AG09309 (cell line): Measurements from ENCODE around the gene POLR2M.

Experiments
- DNase-seq: peaks from one replicate; pipeline ENCODE4 v3.0.0-alpha.2; 2010; ENCODE audit warnings: low read depth
- H3K4me3 ChIP-seq: 2 replicates; pipeline ENCODE4 v1.5.1; 2011; ENCODE audit warnings: mild to moderate bottlenecking, low read depth, low read length, moderate library complexity; ENCODE audit not compliant: control insufficient read depth
- TF ChIP-seq, protein P1 (sequence below): IDR thresholded peaks from 2 replicates; pipeline ENCODE4 v1.5.1; 2011; ENCODE audit warnings: mild to moderate bottlenecking, low read depth, low read length, inconsistent platforms; ENCODE audit not compliant: insufficient read depth, control insufficient read depth; ENCODE audit errors: missing control alignments

POLR2M gene

DNA sequence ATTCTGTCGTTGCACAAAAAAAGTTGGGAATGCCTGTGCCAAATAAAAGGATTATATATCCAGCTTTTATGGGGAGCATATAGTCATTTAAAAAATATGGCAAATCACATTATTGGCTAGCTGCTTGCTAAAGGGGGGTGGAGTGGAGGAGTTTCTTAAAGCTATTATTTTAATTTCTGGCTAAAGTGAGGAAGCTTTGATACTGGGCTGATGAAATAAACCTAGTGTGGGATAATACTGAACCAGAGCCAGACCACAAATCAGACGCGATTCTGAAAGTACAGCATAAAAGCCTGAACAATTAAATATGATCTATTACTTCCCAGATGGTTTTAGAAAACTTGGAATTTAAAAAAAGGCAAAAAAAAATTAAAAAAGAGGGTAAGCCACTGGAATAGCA is 14.4 kb downstream of the POLR2M start:
- DNase-seq, result no peak
- no peak overlapping the region for H3K4me3 ChIP-seq
- TF ChIP-seq, protein P1, sequence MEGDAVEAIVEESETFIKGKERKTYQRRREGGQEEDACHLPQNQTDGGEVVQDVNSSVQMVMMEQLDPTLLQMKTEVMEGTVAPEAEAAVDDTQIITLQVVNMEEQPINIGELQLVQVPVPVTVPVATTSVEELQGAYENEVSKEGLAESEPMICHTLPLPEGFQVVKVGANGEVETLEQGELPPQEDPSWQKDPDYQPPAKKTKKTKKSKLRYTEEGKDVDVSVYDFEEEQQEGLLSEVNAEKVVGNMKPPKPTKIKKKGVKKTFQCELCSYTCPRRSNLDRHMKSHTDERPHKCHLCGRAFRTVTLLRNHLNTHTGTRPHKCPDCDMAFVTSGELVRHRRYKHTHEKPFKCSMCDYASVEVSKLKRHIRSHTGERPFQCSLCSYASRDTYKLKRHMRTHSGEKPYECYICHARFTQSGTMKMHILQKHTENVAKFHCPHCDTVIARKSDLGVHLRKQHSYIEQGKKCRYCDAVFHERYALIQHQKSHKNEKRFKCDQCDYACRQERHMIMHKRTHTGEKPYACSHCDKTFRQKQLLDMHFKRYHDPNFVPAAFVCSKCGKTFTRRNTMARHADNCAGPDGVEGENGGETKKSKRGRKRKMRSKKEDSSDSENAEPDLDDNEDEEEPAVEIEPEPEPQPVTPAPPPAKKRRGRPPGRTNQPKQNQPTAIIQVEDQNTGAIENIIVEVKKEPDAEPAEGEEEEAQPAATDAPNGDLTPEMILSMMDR, result no peak

DNA sequence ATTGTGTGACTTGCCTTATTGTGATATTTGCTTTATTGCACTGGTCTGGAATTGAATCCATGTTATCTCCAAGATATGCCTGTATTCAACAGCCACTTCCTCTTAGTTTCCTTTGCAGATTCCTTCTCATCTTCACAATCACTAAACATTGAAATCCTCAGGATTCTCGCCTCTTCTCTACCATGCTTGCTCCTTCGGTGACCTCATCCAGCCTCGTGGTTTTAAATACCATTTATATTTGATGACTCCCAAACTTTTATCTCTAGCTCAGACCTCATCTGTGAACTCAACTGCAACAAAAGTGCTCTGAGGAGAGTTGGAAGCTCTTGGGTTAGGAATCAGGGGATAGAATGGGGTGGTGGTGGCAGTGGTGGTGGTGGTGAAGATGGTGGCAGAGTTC is 19.9 kb downstream of the POLR2M start:
- H3K4me3 ChIP-seq, result no peak overlapping the region
- DNase-seq, result no peak
- TF ChIP-seq, protein P1, result no peak

DNA sequence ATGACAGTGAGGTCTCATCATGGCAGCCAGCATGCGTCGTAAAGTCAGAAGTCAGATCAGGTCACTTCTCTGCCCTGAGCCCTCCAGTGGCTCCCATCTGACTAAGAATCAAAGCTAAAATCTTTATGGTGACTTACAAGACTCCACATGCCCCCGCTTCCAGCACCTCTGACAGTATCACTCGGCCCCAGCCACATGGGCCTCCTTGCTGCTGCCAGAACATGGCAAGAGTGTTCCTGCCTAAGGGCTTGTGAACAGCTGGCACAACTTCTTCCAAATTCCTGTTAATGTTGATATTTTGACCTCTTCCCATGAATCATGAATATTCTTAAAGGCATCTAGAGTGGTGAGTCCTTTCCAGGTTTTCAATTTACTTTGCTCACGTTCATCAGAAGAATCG is 20.5 kb downstream of the POLR2M start:
- TF ChIP-seq, protein P1, result no peak
- no peak for DNase-seq
- no peak overlapping the region for H3K4me3 ChIP-seq

DNA sequence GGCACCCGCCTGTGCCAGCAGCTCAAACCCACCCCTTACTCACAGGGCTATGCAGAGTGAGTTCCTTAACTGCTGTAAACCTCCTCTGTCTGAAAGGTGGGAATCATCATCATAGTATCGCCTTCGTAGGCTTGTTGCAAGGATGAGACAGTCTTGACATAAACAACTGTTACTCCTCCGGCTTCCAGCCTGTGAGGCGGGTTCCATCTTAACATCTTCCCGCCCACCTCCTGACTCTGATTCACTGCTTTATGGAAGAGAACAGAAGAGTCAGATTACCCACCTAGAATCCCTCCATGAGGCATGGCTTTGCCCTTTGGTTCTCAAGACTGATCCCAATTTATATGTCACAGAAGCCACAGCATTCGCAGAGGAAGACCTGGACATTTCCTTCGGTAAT is 21.9 kb downstream of the POLR2M start:
- TF ChIP-seq, protein P1, result no peak
- no peak overlapping the region for H3K4me3 ChIP-seq
- no peak for DNase-seq

DNA sequence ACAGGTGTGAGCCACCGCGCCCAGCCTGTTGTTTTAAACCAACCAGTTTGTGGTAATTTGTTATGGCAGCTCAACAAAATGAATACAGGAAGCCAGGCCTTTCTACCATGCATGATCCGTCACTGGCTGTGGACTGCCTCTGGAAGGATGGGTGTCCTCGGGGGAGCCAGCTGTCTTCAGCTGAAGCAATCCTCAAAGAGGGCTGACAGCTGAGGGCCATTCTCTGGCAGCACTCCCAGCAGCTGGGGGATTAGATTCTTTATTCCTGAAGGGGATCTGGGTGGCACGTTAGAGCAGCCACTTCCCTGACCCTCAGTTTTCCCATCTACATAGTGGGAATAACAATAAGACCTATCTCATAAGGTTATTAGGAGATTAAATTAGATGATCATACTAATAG is 24.4 kb downstream of the POLR2M start:
- TF ChIP-seq, protein P1, result no peak
- DNase-seq, result no peak
- H3K4me3 ChIP-seq, result no peak overlapping the region

DNA sequence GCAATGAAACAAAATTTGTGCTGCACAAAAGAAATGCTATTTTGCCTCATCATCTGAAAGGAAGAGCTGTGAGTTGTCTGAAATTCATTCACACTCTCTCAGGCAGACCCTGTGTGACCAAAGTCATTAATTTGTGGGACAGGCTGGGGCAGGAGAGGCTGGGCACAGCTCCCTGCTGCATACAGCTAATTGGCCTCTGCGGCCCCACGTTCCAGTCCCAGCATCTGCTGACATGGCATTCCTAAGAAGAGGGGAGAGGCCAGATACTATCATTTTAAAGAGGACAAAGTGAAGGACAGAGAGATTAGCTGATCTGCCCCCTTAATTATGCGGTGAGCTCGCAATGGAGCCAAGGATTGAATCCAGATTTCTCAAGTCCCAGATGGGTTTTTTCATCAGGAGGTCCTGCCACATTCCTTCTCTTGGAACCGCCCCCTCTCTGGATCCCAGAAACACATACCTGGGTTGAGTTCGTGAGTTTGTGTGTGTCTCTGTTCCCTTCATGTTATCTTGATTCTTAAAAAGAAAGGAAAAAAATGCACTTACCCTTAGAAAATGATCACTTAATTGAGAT is 25.1 kb downstream of the POLR2M start:
- no peak for DNase-seq
- TF ChIP-seq, protein P1, result no peak
- no peak overlapping the region for H3K4me3 ChIP-seq
